ENCODE results near the gene PTPN14. TPM values are rescaled to one million over a fixed set of nuclear protein-coding genes. Genes with fewer than 3 reads are reported as not detected.

Gene PTPN14
- total RNA-seq, 1 experiment from 2014 or later: 27.4 TPM

DNA sequence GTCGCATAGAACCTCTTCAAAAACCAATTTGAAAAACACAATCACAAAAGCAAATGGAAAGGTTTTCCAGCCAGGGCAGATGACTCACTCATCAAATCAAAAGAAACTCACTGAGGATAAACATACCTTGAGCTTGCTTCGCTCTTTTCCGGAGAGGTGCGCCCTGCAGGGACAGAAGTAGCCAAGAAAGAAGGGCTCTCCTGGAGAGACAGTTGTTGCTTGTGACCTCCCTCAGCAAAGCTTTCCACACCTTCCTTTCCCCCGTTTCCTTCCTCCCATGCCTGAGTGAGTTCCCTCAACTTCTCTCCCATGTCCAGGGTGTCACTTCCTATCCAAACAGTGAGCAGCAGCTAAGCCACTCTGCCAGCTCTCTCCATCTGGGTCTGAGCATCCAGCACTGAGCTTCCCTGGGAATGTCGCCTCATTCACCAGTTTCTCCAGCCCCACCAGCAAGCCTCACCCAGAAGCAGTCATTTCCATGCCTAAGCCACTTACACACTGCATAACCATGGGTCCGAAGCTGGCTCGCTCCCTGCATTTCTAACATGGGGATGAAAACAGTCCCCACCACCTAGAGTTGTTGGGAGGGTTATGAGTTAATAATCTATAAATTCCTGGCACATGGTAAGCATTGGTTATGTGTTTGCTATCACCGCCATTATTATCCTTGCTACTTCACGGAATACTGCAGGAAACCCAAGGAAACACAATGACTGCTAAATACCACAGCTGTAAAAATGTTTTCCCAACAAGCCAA is 75.0 kb downstream of the PTPN14 start:
- peak; percentile 86 for DNase-seq (ENCODE audit: low read depth)

DNA sequence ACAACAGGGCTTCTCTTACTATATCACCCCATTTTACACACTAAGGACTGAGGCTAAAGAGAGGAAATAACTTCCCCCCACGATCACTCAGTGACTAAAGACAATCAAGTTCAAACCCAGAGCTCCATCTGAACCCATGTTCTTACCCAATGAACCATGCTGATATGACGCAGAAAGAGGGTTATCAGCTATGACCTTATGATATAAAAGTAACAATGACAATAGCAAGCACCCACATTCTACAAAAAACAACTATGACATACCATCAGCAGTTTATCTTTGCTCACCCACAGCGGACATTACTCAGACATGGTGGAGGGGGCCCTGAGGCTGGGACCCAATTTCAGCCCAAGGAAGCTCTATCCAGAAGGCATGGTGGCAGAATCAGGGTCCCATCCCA is 75.7 kb downstream of the PTPN14 start:
- DNase-seq (ENCODE audit: low read depth): peak; percentile 41

DNA sequence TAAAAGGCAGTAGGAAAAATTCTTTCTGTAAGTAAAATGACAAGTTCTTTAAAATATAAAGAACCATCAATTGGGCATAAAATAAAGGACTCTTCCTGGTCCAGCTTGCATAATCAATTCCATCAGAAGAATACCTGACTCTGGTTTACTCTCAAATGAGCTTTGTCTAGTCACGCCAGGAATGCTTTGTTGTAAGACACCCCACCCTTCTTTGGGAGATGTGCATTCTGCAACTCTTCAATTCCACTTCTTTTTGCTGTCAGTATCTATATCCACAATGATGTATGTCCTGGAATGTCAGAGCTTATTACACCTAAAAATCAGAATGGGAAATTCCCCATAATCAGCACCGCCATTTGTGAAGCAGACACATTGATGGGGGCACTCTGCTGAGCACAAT is 76.1 kb downstream of the PTPN14 start:
- DNase-seq (ENCODE audit: low read depth): no peak

DNA sequence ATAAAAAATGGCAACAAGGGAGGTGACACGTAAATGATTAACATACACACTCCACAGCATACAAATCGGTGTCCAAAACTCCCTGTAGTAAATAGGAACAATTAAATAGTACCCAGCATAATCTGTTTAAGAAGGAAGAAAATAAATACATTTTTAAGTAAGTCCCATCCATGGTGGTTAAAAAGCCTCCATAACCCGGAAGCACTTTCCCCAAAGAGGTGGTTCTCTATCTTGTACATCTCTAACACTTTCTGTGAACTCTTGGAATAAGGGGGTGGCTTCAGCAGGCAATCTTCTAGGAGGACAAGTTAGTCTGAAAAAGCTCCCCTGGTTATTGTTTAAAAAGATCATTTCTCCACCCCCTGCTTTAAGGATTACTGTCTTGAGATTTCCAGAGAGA is 76.9 kb downstream of the PTPN14 start:
- DNase-seq (ENCODE audit: low read depth): no peak

DNA sequence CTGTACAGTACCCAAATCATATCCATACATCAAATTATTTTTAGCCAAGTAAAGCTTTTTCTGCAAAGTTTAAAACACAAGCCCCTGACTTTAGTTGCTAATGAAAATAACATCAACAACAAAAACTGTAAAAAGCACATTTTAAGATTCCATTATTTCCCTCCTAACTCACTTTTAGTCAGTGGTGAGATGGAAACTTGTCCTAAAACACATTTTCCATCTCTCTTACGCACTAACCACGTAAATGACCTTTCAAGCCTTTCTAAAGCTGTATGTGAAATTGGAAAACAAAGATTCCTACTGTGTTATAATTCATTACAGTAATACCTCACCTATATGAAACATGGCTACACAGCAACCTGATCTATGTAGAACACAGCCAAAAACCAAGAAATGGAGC is 77.5 kb downstream of the PTPN14 start:
- DNase-seq (ENCODE audit: low read depth): no peak

DNA sequence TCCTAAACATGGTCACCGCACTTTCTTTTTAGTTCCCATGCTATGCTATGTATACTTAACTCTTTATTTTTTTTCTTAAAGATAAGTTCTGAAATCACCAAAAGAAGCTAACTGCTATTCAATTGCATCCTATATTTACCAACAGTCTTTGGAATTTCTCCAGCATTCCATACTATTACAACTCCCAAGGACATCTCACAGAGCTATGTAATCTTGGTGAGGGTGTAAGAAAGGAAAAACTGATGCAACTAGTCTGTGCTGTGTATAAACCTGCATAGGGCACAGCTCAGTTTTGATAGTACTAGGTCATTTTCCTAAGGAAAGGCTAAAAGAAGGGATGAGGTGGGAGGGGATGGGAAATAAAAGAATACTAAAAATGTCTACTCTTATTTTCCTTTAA is 78.0 kb downstream of the PTPN14 start:
- DNase-seq (ENCODE audit: low read depth): no peak

DNA sequence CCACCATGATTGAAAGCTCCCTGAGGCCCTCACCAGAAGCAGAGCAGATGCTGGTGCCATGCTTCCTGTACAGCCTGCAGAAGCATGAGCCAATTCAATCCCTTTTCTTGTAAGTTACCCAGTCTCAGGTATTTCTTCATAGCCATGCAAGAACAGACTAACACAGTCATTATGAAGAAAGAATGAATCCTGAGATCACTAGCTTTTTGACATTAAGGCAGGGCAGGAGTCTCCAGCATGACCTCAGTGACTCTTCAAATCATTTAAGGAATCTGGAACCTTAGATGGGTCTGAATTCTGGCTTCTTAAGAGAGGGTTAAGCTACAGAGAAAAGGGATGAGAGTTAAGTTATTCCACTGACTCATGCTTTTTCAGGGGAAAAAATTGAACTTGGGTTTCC is 79.0 kb downstream of the PTPN14 start:
- DNase-seq (ENCODE audit: low read depth): peak; percentile 53

DNA sequence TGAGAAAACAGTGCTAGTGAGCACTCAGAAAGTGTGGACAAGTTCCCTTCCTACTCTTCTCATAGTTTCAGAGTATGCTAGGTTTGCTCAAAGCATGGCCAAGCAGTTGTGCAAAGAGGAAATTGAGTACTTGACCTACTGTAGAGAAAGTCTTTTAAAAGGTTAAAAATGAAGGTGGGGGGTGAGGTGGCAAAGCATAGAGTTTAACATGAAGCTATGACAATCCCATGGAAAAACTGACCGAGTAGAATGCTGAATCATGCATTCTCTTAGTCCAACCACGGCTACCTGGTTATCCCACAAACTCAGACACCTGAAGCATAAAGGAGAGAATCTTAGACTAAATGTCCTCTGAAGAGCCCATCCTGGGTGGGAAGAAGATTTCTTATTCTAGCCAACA is 79.9 kb downstream of the PTPN14 start:
- peak; percentile 55 for DNase-seq (ENCODE audit: low read depth)

DNA sequence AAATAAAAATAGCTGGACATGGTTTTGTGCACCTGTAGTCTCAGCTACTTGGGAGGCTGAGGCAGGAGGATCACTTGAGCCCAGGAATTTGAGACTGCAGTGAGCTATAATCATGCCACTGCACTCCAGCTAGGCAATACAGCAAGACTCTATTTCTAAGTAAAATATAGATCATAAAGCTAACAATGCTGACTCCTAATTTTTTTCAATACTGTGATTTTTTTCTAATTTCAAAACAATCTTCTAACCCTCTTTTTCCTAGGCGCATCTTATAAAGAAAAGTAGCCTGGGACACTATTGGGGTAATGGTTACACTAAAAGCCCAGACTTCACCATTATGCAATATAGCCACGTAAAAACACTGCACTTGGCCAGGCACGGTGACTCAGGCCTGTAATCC is 81.3 kb downstream of the PTPN14 start:
- no peak for DNase-seq (ENCODE audit: low read depth)

DNA sequence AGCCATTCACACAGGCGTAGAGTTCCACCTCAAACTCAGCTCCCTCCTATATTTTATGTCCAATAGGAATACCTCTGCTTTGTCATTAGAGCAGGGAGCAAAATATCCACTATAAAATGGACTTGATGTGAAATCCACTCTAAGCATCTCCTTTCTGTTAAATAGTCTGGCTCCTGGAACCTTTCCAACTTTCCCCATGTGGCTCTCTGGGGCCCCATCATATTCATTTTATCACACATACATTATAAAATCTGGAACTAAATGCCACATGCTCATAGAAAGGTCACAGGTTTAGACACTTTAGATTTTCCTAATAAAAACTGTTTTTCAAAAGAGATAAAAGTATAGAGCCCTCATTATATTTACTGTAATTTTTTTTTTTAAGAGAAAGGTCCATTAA is 82.1 kb downstream of the PTPN14 start:
- DNase-seq (ENCODE audit: low read depth): no peak

DNA sequence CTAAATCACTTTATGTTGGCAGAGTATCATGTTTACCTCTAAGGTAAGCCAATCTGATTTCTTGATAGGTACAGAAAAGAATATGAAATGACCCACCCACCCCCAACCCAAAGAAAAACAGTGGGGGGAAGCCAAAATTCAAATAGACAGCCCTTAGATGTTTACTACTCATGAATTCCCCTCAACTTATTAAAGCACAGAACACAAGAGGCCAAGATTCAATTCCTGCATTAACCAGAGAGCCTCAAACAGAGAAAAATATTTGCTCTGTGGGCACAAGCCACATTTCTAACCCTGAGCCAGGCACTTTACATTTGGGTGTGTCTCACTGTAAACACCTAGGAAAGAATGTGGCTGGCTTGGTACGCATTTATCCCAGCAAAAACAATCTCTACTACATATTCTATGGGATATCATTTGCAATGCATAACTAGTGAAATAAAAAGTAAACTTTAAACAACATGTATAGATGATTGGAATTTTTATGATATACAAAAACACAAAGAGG is 84.3 kb downstream of the PTPN14 start:
- DNase-seq (ENCODE audit: low read depth): no peak

DNA sequence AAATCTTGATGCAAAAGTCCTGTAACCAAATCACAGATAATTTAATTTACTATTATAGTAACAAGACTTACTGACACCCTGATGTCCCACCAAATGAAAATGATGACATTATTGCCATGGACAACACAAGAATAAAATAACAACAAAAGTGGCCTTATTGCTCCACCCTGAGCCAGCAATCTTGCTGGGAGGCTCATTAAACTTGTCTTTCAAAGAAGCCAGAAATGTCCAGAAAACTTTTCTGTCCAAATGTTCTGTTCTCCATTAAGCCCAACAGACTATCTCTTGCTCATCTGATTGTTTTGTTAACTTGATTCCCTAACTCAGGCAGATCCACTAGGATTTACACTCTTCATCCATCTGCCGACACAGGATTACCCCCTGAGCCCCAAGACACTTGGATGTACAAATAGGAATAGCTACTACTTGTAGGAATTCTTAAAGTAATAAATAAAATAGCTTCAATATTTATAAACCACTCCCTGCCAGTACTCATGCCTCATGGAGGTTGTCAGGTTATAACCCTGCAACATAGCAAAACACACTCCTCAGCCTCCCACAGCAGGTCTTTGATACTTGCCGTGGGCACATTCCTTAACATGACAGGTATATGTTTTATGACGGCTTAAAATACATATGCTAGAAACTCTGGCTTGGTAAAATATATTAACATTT is 84.9 kb downstream of the PTPN14 start:
- no peak for DNase-seq (ENCODE audit: low read depth)

DNA sequence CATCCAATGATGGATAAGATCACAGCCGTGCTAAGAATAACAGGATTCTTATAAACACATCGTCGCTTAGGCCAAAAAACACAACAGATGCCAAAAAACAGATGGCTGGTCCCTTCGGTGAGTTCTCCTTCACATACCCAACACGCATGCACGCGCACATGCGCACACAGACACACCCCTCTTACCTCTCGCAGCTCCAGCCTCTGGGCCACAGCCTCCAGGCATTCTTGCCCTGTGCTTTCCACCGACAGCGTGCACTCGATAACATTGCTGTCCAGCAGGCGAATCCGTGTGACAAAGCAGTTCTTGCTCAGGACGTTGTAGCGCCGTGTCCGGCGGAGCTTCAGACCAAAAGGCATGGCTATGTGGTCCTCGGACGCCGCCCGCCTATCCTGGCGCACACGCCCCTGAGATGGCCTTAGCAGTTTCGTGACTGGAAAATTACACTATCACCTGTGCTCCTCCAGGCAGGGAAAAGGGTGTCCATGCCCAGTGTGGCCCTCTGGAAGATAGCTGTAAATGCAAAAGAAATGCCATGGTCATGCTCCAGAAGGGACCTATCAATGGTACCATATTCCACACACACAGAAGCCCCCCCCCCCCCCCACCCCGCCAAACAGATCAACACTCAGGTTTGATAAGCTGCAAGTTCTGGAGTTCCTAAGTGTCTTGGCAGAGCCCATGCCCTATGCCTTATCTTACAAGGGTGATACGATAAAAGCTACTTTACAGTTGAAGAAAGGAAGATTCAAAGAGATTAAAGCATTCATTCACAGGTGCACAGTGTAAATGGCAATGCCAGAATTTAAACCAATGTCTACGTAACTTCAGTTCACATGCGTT is 86.7 kb downstream of the PTPN14 start:
- no peak for DNase-seq (ENCODE audit: low read depth)

DNA sequence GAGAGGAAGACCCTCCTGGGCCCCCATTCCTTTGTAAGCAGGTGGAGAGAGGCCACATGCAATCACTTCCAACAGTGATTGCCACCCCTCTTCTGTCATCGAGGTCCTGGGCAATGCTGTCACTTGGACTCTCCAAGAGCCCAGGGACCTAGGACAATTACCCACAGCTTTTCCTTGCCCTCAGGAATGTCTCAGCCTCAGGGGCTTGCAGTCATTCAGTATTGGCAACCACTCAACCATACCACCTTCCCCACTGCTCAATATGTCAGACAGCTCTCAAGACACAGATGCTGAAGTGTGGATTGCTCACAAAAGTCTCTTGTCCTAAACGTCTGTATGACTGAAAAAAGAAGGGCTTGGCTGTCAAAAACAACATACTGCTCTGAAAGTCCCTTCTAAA is 87.8 kb downstream of the PTPN14 start:
- peak; percentile 39 for DNase-seq (ENCODE audit: low read depth)

DNA sequence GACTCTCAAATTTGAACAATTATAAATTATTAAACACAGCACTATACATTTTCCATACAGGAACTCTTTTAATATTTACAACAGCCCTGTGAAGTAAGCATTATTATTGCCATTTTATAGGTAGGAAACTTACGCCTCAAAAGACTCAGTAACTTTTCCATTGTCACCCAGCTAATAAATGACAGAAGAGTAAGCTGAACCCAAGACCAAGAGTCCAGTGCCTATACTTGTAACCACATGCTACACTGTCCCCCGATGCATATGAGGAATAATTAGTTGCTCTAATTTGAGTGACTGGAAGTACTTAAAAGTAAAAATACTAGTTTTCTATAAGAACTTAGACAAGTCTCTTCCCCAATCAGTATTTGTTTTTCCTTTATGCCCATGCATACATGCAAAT is 88.5 kb downstream of the PTPN14 start:
- no peak for DNase-seq (ENCODE audit: low read depth)

DNA sequence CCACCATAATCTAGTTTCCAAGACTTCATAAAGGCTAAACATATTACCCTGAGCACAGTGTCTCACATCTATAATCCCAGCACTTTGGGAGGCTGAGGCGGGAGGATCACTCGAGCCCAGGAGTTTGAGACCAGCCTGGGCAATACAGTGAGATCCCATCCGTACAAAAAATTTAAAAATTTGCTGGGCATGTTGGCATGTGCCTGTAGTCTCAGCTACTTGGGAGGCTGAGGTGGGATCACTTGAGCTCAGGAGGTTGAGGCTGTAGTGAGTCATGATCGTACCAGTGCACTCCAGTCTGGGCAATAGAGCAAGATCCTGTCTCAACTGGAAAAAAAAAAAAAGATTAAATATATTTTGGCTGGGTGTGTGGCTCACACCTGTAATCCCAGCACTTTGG is 90.1 kb downstream of the PTPN14 start:
- peak; percentile 65 for DNase-seq (ENCODE audit: low read depth)

DNA sequence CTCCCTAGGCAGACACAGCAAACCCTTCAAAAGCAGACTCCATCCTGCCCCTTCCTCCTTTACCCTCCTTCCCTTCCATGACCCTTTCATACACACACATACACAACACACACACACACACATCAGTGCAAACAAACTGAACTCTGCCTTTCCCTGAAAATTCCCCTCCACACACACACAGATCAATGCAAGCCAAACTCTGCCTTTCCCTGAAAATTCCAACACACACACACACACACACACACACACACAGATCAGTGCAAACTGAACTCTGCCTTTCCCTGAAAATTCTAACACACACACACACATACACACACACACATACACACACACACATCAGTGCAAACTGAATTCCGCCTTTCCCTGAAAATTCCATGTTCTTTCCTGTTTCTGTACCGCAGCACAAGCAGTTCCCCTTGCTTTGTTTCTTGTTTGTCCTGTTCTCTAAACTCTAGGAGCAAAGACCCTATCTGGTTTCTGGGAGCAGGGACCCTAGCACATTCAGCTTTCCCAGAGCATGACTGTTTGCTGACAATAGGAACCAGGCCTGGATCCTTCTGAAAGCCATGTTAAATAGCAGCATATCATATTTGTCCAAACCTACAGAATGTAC is 91.0 kb downstream of the PTPN14 start:
- no peak for DNase-seq (ENCODE audit: low read depth)

DNA sequence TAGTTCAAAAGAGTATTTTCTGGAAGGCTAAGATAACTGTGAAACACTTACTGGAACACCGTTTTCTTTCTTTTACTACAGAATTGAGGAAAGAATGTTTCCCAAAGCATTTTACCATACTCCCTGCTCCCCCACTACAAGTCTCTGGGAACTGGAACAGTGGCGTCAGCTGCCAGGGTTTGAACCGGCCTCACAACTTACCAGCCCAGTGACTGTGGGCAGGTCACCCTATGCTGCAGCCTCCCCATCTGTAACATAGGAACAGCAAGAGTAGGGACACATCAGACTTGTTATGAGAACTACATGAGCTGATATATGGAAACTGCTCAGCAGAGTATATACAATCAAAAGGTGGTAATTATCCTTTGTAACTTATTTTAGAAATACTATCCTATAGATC is 91.5 kb downstream of the PTPN14 start:
- DNase-seq (ENCODE audit: low read depth): no peak

DNA sequence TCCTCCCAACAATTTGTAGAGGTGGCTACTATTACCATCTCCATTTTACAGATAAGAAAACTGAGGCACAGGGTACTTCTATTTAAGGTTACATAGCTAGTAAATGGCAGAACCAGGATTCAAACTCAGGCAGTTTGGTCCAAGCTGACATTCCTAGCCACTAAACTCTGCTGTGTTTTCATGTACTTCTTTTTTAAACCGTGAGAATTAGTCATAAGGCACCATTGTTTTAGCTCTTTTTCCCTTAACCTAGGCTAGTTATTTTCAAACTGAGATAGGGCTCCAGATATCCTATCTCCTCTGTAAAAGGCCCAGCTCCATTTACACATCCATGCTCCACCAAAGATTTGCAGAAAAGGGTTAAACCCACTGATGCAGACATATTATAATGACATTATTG is 92.9 kb downstream of the PTPN14 start:
- peak; percentile 49 for DNase-seq (ENCODE audit: low read depth)

DNA sequence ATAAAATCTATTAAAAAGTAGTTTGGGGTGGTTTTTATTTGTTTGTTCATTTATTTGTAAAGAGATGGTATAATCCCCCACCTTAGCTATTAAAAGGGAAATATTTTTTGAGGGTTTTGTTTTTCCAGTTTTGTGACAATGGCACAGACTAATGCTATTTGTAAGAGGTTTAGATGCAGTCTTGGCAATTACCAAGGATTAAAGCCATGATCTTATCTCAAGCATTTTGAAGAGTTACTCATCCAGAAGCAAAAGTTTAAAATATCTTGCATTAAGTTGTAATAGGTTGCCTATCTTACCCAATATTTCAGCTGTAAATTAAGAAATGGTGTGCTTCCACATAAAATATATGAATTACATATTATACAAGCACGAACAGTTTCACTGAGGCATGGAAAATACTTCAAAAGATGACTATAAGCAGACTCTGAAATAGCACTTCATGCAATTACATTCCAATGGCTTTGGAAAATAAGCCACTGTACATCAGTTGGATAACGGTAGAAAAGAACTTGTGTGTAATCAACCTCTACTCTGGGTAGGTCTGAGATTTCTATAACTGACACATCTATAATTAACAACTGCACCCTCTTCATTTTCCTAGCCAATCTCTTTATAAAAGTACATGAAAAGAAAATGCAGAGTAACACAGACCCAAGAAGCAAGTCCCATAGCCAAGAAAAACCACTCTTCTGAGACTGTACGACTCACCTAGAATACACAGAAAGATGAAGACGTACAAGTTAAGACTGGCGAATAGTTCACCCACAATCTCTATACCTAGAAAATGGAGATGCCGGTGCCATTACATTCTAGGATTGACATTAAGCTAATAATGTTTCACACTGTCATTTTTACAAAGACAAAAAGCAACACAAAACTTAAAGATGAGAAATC is 95.2 kb downstream of the PTPN14 start:
- DNase-seq (ENCODE audit: low read depth): peak; percentile 58

DNA sequence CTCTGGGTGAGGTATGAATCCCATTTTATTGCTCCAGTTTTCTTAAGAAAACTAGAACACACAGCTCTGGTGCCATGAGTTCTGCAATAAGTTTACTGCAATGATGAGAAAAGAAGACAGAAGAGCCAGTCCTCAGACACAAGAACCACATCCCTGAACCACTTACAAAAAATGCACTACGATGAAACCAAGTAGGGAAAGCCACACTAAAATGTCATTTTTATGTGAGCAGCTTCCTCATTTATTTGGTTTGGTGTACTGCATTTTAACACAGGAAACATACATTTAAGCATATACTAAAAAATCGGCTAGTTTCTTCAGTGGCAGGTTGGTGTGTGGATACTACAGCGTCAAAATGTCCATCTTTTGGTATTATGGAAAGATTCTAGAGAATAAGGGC is 95.9 kb downstream of the PTPN14 start:
- no peak for DNase-seq (ENCODE audit: low read depth)

Data from M059J (cell line).